Kidney epithelial cell (primary cell): ENCODE measurements around the gene ICE1. TPM values are rescaled to one million over a fixed set of nuclear protein-coding genes. Genes with fewer than 3 reads are reported as not detected.
"Not testable (repeated sequence)": the region's sequence is repeated elsewhere in the genome, so short reads cannot be mapped to it uniquely, and the experiment has no call there.

Experiments
- DNase-seq: peaks from one replicate; pipeline ENCODE4 v3.0.0-alpha.2; 2010; ENCODE audit warnings: low read depth
- H3K27me3 ChIP-seq: 2 replicates; pipeline ENCODE4 v1.6.0; 2011; ENCODE audit warnings: low read length; ENCODE audit not compliant: control insufficient read depth, insufficient read depth
- H3K36me3 ChIP-seq: 2 replicates; pipeline ENCODE4 v1.5.1; 2011; ENCODE audit warnings: low read length; ENCODE audit not compliant: control insufficient read depth, insufficient read depth
- H3K4me3 ChIP-seq: 2 replicates; pipeline ENCODE4 v1.5.1; 2011; ENCODE audit warnings: low read depth, mild to moderate bottlenecking, control low read depth, low read length
- total RNA-seq: library from RNA; depleted of rRNA; stranded (reverse); fragments of >200 nt; gene quantifications from 2 replicates; pipeline ENCODE4 v1.2.3, GENCODE V29; 2015
- TF ChIP-seq, protein P1 (sequence below): IDR thresholded peaks from 2 replicates; pipeline ENCODE4 v1.5.1; 2011; ENCODE audit warnings: mild to moderate bottlenecking, moderate library complexity, low read length, control low read depth, inconsistent platforms; ENCODE audit not compliant: insufficient read depth, poor library complexity, severe bottlenecking

The ICE1 gene
- total RNA-seq, 1 donor from 2014 or later: 30.5 TPM

- no peaks in the 10 kb centered on the region for H3K36me3 ChIP-seq
- TF ChIP-seq, protein P1, sequence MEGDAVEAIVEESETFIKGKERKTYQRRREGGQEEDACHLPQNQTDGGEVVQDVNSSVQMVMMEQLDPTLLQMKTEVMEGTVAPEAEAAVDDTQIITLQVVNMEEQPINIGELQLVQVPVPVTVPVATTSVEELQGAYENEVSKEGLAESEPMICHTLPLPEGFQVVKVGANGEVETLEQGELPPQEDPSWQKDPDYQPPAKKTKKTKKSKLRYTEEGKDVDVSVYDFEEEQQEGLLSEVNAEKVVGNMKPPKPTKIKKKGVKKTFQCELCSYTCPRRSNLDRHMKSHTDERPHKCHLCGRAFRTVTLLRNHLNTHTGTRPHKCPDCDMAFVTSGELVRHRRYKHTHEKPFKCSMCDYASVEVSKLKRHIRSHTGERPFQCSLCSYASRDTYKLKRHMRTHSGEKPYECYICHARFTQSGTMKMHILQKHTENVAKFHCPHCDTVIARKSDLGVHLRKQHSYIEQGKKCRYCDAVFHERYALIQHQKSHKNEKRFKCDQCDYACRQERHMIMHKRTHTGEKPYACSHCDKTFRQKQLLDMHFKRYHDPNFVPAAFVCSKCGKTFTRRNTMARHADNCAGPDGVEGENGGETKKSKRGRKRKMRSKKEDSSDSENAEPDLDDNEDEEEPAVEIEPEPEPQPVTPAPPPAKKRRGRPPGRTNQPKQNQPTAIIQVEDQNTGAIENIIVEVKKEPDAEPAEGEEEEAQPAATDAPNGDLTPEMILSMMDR: no peak
- no peak for DNase-seq
- no peak overlapping the region for H3K4me3 ChIP-seq
- H3K27me3 ChIP-seq: no peaks in the 10 kb centered on the region
These were observed 13.2 kb upstream of the ICE1 start for GRCh38 chr5:5409151-5409810.

GRCh38 chr5:5413856-5414255 is 8.6 kb upstream of the ICE1 start:
- not testable (repeated sequence) for H3K36me3 ChIP-seq, H3K4me3 ChIP-seq, H3K27me3 ChIP-seq, DNase-seq

DNA sequence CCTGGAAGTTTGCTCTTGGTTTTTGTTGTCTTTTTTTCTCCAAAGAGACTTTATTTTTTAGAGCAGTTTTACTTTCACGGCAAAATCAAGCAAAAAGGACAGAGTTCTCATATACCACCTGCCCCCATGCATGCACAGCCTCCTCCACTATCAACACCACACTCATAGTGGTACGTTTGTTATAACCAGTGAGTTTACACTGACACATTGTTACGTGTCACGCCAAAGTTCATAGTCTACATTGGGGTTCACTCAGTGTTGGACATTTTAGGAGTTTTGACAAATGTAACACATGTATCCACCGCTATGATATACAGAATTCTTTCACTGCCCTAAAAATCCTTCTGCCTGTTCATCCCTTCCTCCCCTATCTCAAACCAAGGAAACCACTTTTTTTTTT is 7.5 kb upstream of the ICE1 start:
- no peak for DNase-seq
- TF ChIP-seq, protein P1: no peak
- H3K36me3 ChIP-seq: no peaks in the 10 kb centered on the region
- H3K4me3 ChIP-seq: no peak overlapping the region
- no peaks in the 10 kb centered on the region for H3K27me3 ChIP-seq

DNA sequence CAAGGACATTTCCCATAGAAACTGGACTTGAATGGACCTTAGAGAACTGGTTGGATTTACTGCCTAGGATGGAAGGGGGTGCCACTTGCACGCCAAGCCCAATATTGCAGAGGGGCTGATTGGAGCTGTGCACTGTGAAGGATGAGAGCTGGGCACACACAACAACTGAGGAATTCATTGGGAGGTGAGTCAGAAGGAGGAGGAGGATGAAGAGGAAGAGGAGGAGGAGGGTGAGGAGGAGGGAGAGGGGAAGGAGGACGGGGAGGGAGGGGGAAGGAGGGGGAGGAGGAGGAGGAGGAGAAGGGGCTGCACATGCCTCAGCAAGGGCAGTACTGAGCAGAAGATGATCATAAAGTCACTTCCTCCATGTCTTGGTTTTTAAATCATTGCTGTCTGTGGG is 5.7 kb upstream of the ICE1 start:
- no peak overlapping the region for H3K4me3 ChIP-seq
- TF ChIP-seq, protein P1: no peak
- DNase-seq: no peak
- H3K36me3 ChIP-seq: no peaks in the 10 kb centered on the region
- no peaks in the 10 kb centered on the region for H3K27me3 ChIP-seq

- no peak overlapping the region for H3K4me3 ChIP-seq
- DNase-seq: no peak
- H3K27me3 ChIP-seq: no peaks in the 10 kb centered on the region
- no peaks in the 10 kb centered on the region for H3K36me3 ChIP-seq
- TF ChIP-seq, protein P1: no peak
These were observed 4.5 kb upstream of the ICE1 start for GRCh38 chr5:5418006-5418405.

GRCh38 chr5:5418764-5419163 is 3.7 kb upstream of the ICE1 start:
- Histone ChIP-seq H3K4me3 (no peak overlapping the region), H3K36me3 (no peaks in the 10 kb centered on the region), H3K27me3 (no peaks in the 10 kb centered on the region)
- no peak for DNase-seq
- TF ChIP-seq, protein P1: no peak
